ENCODE measurements around the gene CFB.

Gene CFB

GRCh38 chr6:31948753-31949413, 3.0 kb downstream of the CFB start:
- DNase-seq (ENCODE audit: low spot score): no peak

GRCh38 chr6:31949926-31950548, 4.1 kb downstream of the CFB start:
- DNase-seq (ENCODE audit: low spot score): no peak

GRCh38 chr6:31952140-31952805, 6.4 kb downstream of the CFB start:
- peak; percentile 70 for DNase-seq (ENCODE audit: low spot score)

- DNase-seq (ENCODE audit: low spot score): no peak
Observed at GRCh38 chr6:31952890-31953289, 7.0 kb downstream of the CFB start.

GRCh38 chr6:31954511-31954910, 8.6 kb downstream of the CFB start:
- DNase-seq (ENCODE audit: low spot score): no peak

- DNase-seq (ENCODE audit: low spot score): no peak
Observed at GRCh38 chr6:31956796-31957195, 10.9 kb downstream of the CFB start.

GRCh38 chr6:31958412-31958740, 12.5 kb downstream of the CFB start:
- no peak for DNase-seq (ENCODE audit: low spot score)

- DNase-seq (ENCODE audit: low spot score): peak; percentile 97
Observed at GRCh38 chr6:31958741-31959739, 13.1 kb downstream of the CFB start, which contains the start of the genes NELFE and SKIC2. NELFE (minus strand) TSS chr6:31958971; CDS start chr6:31958446, 525 bp downstream. SKIC2 (plus strand) TSS chr6:31959175; CDS start chr6:31959193, 18 bp downstream.

- DNase-seq (ENCODE audit: low spot score): no peak
Observed at GRCh38 chr6:31961616-31962015, 15.7 kb downstream of the CFB start.

GRCh38 chr6:31963921-31964320, 18.0 kb downstream of the CFB start:
- DNase-seq (ENCODE audit: low spot score): no peak

GRCh38 chr6:31965700-31966099, 19.8 kb downstream of the CFB start:
- DNase-seq (ENCODE audit: low spot score): no peak

- no peak for DNase-seq (ENCODE audit: low spot score)
Observed at GRCh38 chr6:31966506-31966905, 20.6 kb downstream of the CFB start.

GRCh38 chr6:31966997-31967925, 21.4 kb downstream of the CFB start:
- no peak for DNase-seq (ENCODE audit: low spot score)

- no peak for DNase-seq (ENCODE audit: low spot score)
Observed at GRCh38 chr6:31967926-31968320, 22.0 kb downstream of the CFB start.

- DNase-seq (ENCODE audit: low spot score): no peak
Observed at GRCh38 chr6:31968326-31968725, 22.4 kb downstream of the CFB start.

- DNase-seq (ENCODE audit: low spot score): no peak
Observed at GRCh38 chr6:31968791-31969711, 23.2 kb downstream of the CFB start.

GRCh38 chr6:31969712-31970603, 24.1 kb downstream of the CFB start:
- DNase-seq (ENCODE audit: low spot score): no peak

GRCh38 chr6:31970604-31971271, 24.8 kb downstream of the CFB start:
- no peak for DNase-seq (ENCODE audit: low spot score)
